ENCODE results near the gene LRRC23. TPM values are rescaled to one million over a fixed set of nuclear protein-coding genes. Genes with fewer than 3 reads are reported as not detected.

Gene LRRC23
- total and polyA plus RNA-seq, 4 donors = 29.6 to 61.0 (median 42.1) TPM

GRCh38 chr12:6909421-6910145 lies 5.0 kb downstream of the LRRC23 start:
- WGBS, 2 donors = 94% methylated on average over 4 of the region's 4 CpGs
- Histone ChIP-seq H3K9me3 (ENCODE audit: control insufficient read depth in 4 of 4, insufficient read depth in 3 of 4, low read length in 3 of 4) (no peaks in the 10 kb centered on the region), H3K9ac (ENCODE audit: insufficient read depth in 1 of 2, low read length in 2 of 2) (no peak overlapping the region), H3K36me3 (ENCODE audit: control insufficient read depth in 4 of 4, insufficient read depth in 4 of 4, low read length in 4 of 4) (peaks cover 0 to 5% (median 1%) of the 10 kb centered on the region in 4 donors), H3K27me3 (ENCODE audit: control insufficient read depth in 3 of 3, insufficient read depth in 3 of 3, low read length in 2 of 3) (peaks cover 0 to 24% (median 9%) of the 10 kb centered on the region in 3 donors), H3K27ac (ENCODE audit: low read depth in 1 of 2, low read length in 1 of 2) (no peak overlapping the region), H3K4me1 (ENCODE audit: control insufficient read depth in 5 of 5, insufficient read depth in 5 of 5, low read length in 5 of 5) (peaks cover 0 to 12% (median 6%) of the 10 kb centered on the region in 5 donors), H3K4me3 (no peak overlapping the region)
- no peak for TF ChIP-seq CTCF (IDR thresholded peaks at IDR 0.05; ENCODE audit: control extremely low read depth, extremely low read depth)
- ATAC-seq (ENCODE audit: insufficient read depth, low FRiP score) (no peak), DNase-seq (no peak)

GRCh38 chr12:6912164-6912935 lies 7.7 kb downstream of the LRRC23 start:
- Histone ChIP-seq H3K4me1 (ENCODE audit: control insufficient read depth in 5 of 5, insufficient read depth in 5 of 5, low read length in 5 of 5) (peaks cover 0 to 14% (median 11%) of the 10 kb centered on the region in 5 donors), H3K4me3 (no peak overlapping the region), H3K27me3 (ENCODE audit: control insufficient read depth in 3 of 3, insufficient read depth in 3 of 3, low read length in 2 of 3) (peaks cover 0 to 24% (median 13%) of the 10 kb centered on the region in 3 donors), H3K9ac (ENCODE audit: insufficient read depth in 1 of 2, low read length in 2 of 2) (no peak overlapping the region), H3K27ac (ENCODE audit: low read depth in 1 of 2, low read length in 1 of 2) (no peak overlapping the region), H3K36me3 (ENCODE audit: control insufficient read depth in 4 of 4, insufficient read depth in 4 of 4, low read length in 4 of 4) (peaks cover 0 to 5% (median 0%) of the 10 kb centered on the region in 4 donors), H3K9me3 (ENCODE audit: control insufficient read depth in 4 of 4, insufficient read depth in 3 of 4, low read length in 3 of 4) (no peaks in the 10 kb centered on the region)
- no peak for TF ChIP-seq CTCF (IDR thresholded peaks at IDR 0.05; ENCODE audit: control extremely low read depth, extremely low read depth)
- ATAC-seq (ENCODE audit: insufficient read depth, low FRiP score) (no peak), DNase-seq (no peak)
- 92 to 93% methylated on average over 15 of the region's 15 CpGs for WGBS, 2 donors

- peak within 1 kb of the TSS; percentile 52 for H3K4me3 ChIP-seq
- H3K27ac ChIP-seq (ENCODE audit: low read depth in 1 of 2, low read length in 1 of 2) = peak within 1 kb of the TSS; percentile 49 to 75
- peak; percentile 53 to 67 (median 57) for DNase-seq
- H3K36me3 ChIP-seq (ENCODE audit: control insufficient read depth in 4 of 4, insufficient read depth in 4 of 4, low read length in 4 of 4) = peaks cover 0 to 7% (median 0%) of the 10 kb centered on the region in 4 donors
- peaks cover 0 to 24% (median 13%) of the 10 kb centered on the region in 3 donors for H3K27me3 ChIP-seq (ENCODE audit: control insufficient read depth in 3 of 3, insufficient read depth in 3 of 3, low read length in 2 of 3)
- H3K9me3 ChIP-seq (ENCODE audit: control insufficient read depth in 4 of 4, insufficient read depth in 3 of 4, low read length in 3 of 4) = no peaks in the 10 kb centered on the region
- no peak for TF ChIP-seq CTCF (IDR thresholded peaks at IDR 0.05; ENCODE audit: control extremely low read depth, extremely low read depth)
- peaks cover 0 to 14% (median 11%) of the 10 kb centered on the region in 5 donors for H3K4me1 ChIP-seq (ENCODE audit: control insufficient read depth in 5 of 5, insufficient read depth in 5 of 5, low read length in 5 of 5)
- no peak within 1 kb of the TSS for H3K9ac ChIP-seq (ENCODE audit: insufficient read depth in 1 of 2, low read length in 2 of 2)
- peak; percentile 82 for ATAC-seq (ENCODE audit: insufficient read depth, low FRiP score)
- WGBS, 2 donors = 0 to 1% methylated on average over 56 to 68 of the region's 68 CpGs
Observed at GRCh38 chr12:6914246-6914946, 9.8 kb downstream of the LRRC23 start, which contains the start of gene ENO2. ENO2 (plus strand) TSS chr12:6914580; CDS start chr12:6915833, 1,253 bp downstream.

Measured in lung (tissue), 12 donors.